HFF-Myc (cell line): ENCODE data around the gene IFFO2.

Experiments used
- DNase-seq: peaks from one replicate; pipeline ENCODE4 v3.0.0-alpha.2; 2011; ENCODE audit warnings: low read depth; ENCODE audit errors: extremely low read depth
- H3K4me3 ChIP-seq: replicated peaks from 2 replicates; pipeline ENCODE4 v1.5.1; 2011; ENCODE audit warnings: low read depth, mild to moderate bottlenecking, control low read depth, low read length
- TF ChIP-seq, protein P1 (sequence below): IDR thresholded peaks from 2 replicates; pipeline ENCODE4 v1.5.1; 2012; ENCODE audit warnings: mild to moderate bottlenecking, low read depth, low read length, control low read depth; ENCODE audit errors: missing control alignments

The IFFO2 gene

GRCh38 chr1:18938707-18939070, 17.8 kb downstream of the IFFO2 start:
- H3K4me3 ChIP-seq, result no peak overlapping the region
- TF ChIP-seq, protein P1, sequence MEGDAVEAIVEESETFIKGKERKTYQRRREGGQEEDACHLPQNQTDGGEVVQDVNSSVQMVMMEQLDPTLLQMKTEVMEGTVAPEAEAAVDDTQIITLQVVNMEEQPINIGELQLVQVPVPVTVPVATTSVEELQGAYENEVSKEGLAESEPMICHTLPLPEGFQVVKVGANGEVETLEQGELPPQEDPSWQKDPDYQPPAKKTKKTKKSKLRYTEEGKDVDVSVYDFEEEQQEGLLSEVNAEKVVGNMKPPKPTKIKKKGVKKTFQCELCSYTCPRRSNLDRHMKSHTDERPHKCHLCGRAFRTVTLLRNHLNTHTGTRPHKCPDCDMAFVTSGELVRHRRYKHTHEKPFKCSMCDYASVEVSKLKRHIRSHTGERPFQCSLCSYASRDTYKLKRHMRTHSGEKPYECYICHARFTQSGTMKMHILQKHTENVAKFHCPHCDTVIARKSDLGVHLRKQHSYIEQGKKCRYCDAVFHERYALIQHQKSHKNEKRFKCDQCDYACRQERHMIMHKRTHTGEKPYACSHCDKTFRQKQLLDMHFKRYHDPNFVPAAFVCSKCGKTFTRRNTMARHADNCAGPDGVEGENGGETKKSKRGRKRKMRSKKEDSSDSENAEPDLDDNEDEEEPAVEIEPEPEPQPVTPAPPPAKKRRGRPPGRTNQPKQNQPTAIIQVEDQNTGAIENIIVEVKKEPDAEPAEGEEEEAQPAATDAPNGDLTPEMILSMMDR, result no peak
- DNase-seq, result no peak

- DNase-seq, result no peak
- TF ChIP-seq, protein P1, result no peak
- no peak overlapping the region for H3K4me3 ChIP-seq
Observed at GRCh38 chr1:18938008-18938706, 18.3 kb downstream of the IFFO2 start.

- H3K4me3 ChIP-seq, result no peak overlapping the region
- TF ChIP-seq, protein P1, result no peak
- no peak for DNase-seq
Observed at GRCh38 chr1:18937539-18937938, 18.9 kb downstream of the IFFO2 start.

GRCh38 chr1:18936814-18937481, 19.5 kb downstream of the IFFO2 start:
- no peak overlapping the region for H3K4me3 ChIP-seq
- TF ChIP-seq, protein P1, result no peak
- DNase-seq, result no peak

GRCh38 chr1:18936471-18936813, 20.0 kb downstream of the IFFO2 start:
- TF ChIP-seq, protein P1, result no peak
- no peak for DNase-seq
- H3K4me3 ChIP-seq, result no peak overlapping the region

DNA sequence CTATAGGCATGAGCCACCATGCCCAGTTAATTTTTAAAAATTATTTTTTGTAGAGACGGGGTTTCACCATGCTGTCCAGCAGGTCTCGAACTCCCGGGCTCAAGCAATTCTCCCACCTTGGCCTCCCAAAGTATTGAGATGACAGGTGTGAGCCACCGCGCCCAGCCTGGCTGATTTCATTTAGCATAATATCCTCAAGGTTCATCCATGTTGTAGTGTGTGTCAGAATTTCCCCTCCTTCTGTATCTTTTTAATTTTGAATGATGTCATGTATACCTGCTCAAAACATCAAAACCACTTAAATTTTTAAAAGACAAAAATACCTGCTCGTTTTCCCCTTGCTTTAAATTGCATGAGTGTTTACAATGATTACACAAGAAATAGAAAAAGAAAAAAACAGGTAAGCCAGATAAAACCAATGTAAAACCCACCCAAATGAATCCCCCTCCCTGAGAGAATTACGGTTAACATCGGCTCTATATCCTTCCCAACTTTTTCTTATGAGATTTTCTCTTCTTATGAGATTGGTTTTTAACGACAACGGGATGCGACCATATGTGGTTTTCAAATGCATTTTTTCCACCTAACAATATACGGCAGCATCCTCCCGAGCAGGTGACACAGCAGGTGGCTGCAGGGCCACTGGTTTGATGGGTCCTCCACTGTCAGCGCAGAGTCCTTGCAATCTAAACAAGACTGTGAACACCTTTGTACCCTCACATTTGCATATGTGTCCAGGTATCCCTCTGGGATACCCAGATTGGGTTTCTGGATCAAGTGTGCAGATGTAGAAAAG, 22.1 kb downstream of the IFFO2 start:
- no peak for DNase-seq
- no peak overlapping the region for H3K4me3 ChIP-seq
- TF ChIP-seq, protein P1, result no peak
